ENCODE measurements around the gene METTL26.

DNA sequence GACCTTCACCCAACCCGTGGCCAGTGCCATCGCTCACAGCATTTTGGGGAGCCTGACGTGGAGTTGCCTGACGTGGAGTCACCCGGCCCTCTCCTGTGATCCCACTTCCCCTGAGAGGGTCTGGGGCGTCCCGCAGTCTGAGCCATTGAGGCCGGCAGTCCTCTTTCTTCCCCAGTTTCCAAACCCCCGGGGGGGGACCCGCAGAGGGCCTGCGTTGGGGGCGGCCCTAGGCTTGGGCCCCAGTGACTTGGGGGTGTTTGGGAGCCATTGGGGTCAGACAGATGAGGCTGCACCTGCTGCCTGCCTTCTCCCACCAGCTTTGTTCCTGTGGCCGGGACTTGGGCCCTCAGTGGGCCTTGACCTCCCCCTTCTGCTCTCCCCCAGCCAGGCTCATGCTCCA is 33.6 kb upstream of the METTL26 start:
- TF ChIP-seq, protein P1, sequence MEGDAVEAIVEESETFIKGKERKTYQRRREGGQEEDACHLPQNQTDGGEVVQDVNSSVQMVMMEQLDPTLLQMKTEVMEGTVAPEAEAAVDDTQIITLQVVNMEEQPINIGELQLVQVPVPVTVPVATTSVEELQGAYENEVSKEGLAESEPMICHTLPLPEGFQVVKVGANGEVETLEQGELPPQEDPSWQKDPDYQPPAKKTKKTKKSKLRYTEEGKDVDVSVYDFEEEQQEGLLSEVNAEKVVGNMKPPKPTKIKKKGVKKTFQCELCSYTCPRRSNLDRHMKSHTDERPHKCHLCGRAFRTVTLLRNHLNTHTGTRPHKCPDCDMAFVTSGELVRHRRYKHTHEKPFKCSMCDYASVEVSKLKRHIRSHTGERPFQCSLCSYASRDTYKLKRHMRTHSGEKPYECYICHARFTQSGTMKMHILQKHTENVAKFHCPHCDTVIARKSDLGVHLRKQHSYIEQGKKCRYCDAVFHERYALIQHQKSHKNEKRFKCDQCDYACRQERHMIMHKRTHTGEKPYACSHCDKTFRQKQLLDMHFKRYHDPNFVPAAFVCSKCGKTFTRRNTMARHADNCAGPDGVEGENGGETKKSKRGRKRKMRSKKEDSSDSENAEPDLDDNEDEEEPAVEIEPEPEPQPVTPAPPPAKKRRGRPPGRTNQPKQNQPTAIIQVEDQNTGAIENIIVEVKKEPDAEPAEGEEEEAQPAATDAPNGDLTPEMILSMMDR (IDR thresholded peaks at IDR 0.05): no peak
- TF ChIP-seq NPAS2 (CRISPR knock-in tag; IDR thresholded peaks at IDR 0.05; ENCODE audit: borderline replicate concordance): no peak
- no peak for TF ChIP-seq EP300 (IDR thresholded peaks at IDR 0.05)
- TF ChIP-seq, protein P2, sequence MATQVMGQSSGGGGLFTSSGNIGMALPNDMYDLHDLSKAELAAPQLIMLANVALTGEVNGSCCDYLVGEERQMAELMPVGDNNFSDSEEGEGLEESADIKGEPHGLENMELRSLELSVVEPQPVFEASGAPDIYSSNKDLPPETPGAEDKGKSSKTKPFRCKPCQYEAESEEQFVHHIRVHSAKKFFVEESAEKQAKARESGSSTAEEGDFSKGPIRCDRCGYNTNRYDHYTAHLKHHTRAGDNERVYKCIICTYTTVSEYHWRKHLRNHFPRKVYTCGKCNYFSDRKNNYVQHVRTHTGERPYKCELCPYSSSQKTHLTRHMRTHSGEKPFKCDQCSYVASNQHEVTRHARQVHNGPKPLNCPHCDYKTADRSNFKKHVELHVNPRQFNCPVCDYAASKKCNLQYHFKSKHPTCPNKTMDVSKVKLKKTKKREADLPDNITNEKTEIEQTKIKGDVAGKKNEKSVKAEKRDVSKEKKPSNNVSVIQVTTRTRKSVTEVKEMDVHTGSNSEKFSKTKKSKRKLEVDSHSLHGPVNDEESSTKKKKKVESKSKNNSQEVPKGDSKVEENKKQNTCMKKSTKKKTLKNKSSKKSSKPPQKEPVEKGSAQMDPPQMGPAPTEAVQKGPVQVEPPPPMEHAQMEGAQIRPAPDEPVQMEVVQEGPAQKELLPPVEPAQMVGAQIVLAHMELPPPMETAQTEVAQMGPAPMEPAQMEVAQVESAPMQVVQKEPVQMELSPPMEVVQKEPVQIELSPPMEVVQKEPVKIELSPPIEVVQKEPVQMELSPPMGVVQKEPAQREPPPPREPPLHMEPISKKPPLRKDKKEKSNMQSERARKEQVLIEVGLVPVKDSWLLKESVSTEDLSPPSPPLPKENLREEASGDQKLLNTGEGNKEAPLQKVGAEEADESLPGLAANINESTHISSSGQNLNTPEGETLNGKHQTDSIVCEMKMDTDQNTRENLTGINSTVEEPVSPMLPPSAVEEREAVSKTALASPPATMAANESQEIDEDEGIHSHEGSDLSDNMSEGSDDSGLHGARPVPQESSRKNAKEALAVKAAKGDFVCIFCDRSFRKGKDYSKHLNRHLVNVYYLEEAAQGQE (IDR thresholded peaks at IDR 0.05): no peak
- TF ChIP-seq POLR2A (IDR thresholded peaks at IDR 0.05; ENCODE audit: low read length): no peak
- TF ChIP-seq MAFK (IDR thresholded peaks at IDR 0.05; ENCODE audit: partially characterized antibody): no peak
- TF ChIP-seq SMC3 (IDR thresholded peaks at IDR 0.05): no peak

Measured in A549 (cell line).